Hematopoietic multipotent progenitor cell treated with erythropoietin and hydrocortisone succinate and interleukin-3 and kit ligand, for 6 days (in vitro differentiated cells): ENCODE measurements around the gene EP300.

Source experiments
- DNase-seq: peaks from one replicate; pipeline ENCODE4 v3.0.0-alpha.2; 2015

The EP300 gene

DNA sequence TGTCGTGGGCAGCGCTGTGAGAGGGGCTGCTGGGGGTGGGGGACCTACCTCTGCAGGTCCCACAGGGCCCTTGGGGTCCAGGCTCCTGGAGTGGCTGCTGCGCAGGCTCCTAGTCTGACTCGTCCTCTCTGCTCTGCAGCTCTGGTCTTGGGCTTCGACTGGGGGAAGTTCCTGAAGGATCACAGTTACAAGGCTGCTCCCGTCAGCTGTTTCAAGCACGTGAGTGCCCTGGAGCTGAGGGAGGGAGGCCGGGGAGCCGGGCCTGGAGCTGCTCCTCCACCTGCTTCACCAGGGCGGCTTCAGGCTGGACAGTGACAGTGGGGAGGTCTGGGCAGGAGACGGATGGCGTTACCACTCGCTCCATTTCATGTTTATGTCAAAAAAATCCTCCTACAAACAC is 124.6 kb downstream of the EP300 start:
- no peak for DNase-seq

DNA sequence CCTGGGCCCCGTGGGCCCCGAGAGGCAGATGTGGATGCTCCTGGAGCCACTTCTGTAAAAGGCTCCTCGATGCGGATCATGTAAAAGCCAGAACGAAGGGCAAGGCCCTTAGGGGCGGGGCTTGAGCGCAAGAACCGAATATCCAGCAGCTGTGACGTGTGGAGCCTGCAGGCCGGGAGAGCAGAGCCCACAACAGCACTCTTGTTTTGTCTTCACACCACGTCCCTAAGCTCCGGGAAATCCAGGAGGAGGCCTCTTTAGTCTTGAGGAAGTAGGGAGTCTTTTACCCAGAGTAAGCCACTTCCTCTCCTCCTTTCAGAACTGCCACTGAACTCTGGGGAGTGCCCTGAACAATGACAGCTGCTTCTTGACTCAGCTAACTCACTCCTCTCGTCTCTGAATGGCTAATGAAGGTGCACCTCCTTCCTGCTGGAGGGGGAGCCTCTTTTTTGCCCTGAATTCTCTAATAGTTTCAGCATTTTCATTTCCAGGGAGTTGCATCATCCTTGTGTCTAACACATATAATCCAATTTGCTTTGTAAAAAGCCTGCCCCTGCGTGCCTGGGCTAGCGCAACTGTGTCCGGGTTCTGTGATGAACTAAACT is 125.3 kb downstream of the EP300 start:
- peak; percentile 74 for DNase-seq

DNA sequence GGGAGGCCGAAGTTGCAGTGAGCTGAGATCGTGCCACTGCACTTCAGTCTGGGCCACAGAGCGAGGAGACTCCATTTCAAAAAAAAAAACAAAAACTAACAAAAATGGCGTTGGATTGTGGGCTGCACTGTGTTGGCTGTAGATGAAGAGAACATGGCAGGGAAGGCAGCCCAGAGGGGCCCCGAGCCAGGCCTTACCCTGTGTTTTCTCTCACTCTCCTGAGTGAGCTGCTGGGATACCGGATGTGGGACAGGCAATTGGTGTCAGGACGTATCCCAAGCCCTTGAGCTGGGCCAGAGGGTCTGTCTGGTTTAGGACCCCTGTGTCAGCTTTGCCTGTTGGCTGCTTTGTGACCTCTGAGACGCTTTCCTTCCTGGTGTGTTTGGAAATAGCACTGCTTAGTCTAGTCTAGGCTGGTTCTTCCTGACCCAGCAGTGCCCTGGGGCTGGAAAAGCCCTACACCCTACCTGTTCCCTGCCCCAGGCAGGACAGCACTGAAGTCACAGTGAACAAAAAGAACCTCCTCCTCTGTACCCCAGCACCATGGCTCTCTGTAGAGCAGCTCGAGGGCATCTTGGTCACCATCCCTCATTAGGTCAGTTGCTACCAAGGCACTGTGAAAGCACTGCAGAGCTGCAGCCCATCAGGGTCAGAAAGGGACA is 130.6 kb downstream of the EP300 start:
- no peak for DNase-seq

DNA sequence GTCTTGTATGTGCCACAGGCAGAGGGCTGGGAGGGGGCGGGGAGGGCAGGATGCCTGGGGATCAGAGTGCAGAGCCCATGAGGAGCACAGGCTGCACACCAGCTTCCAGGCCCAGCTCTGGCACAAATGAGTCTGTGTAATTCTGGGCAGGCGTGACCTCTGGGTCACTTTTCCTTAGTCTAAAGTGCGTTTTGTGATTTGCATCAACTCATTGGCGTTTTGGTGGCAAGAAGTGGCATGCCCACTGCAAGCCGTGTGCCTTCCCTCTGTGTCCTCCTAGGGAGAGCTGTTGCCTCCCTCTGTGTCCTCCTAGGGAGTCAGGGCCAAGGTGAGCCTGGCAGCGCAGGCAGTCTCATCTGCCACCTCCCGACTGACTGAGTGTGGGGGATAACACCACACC is 131.1 kb downstream of the EP300 start:
- no peak for DNase-seq

DNA sequence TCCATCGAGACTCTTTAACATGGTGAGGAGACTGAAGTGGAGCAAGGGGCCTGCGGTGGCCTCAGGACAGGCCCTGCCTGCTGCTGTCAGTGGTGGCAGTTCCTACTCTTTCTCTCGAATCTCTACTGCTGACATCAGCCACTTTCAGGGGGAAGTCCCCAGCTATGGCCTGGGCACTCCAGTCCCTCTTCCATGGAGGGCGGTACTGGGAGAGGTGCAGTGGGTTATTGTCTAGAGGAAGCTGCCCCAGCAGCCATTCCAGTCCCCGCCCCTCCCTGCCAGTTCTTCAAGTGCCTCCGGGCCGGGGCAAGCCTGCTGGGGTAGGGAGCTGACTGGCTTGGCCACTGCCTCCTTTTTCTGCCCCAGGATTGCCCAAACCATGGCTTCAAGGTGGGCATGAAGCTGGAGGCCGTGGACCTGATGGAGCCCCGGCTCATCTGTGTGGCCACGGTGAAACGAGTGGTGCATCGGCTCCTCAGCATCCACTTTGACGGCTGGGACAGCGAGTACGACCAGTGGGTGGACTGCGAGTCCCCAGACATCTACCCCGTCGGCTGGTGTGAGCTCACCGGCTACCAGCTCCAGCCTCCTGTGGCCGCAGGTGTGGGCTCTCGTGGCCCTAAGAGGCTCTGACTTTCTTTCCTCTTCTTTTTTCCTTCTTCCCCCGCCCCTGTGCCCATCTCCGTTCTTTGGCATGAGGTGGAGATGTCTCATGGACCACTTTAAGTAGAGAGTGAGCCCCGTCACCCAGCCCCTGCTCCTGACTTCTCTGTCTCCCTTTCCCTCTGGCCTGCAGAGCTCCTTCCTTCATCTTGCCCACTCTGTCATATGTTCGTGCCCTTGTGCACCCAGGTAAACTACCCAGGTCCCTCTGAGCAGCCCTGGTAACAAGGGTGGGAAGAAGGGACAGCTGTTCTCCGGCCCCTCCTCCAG is 134.6 kb downstream of the EP300 start:
- DNase-seq = no peak

DNA sequence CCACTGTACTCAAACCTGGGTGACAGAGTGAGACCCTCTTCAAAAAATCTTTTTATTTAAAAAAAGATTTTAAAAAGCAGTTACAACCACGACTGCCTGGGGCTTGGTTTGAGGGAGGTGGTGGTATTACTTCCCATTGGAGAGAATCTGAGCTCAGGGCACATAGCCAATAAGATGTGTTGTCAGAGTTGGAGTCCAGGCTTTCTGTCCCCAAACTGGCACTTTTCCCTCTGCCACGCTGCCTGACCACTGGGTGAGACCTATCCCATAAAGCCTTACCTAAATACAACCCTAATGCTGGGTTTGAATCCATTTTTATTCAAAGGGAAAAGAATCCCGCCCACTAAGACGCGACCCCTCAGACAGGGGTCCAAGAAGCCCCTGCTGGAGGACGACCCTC is 136.8 kb downstream of the EP300 start:
- DNase-seq = no peak
